Psoas muscle (tissue), 8 donors: Measurements from ENCODE around the gene SH3GL1. TPM values are rescaled to one million over a fixed set of nuclear protein-coding genes. Genes with fewer than 3 reads are reported as not detected.

Experiments used
- ATAC-seq, 4 donors: fragments of 200-7000 bp; cut with Tn5 transposase; one replicate each; pipeline ENCODE4 v1.9.1; 2020; ENCODE audit warnings: moderate library complexity in 3 of 4, mild to moderate bottlenecking in 2 of 4
- DNase-seq, 2 donors: peaks; one replicate each; pipeline ENCODE4 v3.0.0-alpha.2; 2020
- H3K27ac ChIP-seq: fragments of 200-600 bp; one replicate; pipeline ENCODE4 v1.8.0; 2022
- H3K27me3 ChIP-seq, 3 donors: fragments of 200-600 bp in 1 of 3; one replicate each; pipeline versions ENCODE4 v1.6.1 to v1.8.0; 2013 to 2022; ENCODE audit warnings: low read length in 2 of 3, mild to moderate bottlenecking in 2 of 3, moderate library complexity in 1 of 3; ENCODE audit not compliant: insufficient read depth in 3 of 3
- H3K36me3 ChIP-seq, 2 donors: fragments of 200-600 bp in 1 of 2; one replicate each; pipeline versions ENCODE4 v1.6.1 to v1.8.0; 2013 to 2022; ENCODE audit warnings: low read depth in 1 of 2, mild to moderate bottlenecking in 1 of 2, moderate library complexity in 1 of 2; ENCODE audit not compliant: insufficient read depth in 1 of 2
- H3K4me1 ChIP-seq: fragments of 200-600 bp; one replicate; pipeline ENCODE4 v1.8.0; 2022
- H3K4me3 ChIP-seq: fragments of 200-600 bp; one replicate; pipeline ENCODE4 v1.8.0; 2022; ENCODE audit warnings: mild to moderate bottlenecking
- H3K9me3 ChIP-seq: fragments of 200-600 bp; one replicate; pipeline ENCODE4 v1.8.0; 2022
- CTCF ChIP-seq: fragments of 200-600 bp; IDR thresholded peaks from one replicate; pipeline ENCODE4 v1.8.0; 2022; ENCODE audit warnings: antibody characterized with exemption
- WGBS, 3 donors: extraction: QIAGEN DNeasy Blood & Tissue Kit; methylation state at CpG; one replicate each; pipeline versions ENCODE4 v1.1.6 to v1.1.7; 2013; 5-methylcytosine and 5-hydroxymethylcytosine counted together
- intact Hi-C, 2 donors: fragments of 100-400 bp; cut with DNase I; formaldehyde crosslinking; loops; one replicate each; pipeline versions ENCODE4 v1.11.0 to v1.14.2; 2022
- polyA plus RNA-seq, 3 donors: library from polyadenylated mRNA; stranded (reverse); fragments of 200-250 nt; gene quantifications; one replicate each; pipeline ENCODE4 v1.2.3, GENCODE V29; 2013
- total RNA-seq, 4 donors: library from RNA; stranded (reverse); fragmentation: NEBNext Ultra II Directional in 2 of 4; extraction: Animal tissue kit (Norgen Biotek cat#: 25700) in 2 of 4; gene quantifications; one replicate each; pipeline versions ENCODE4 v1.2.1 to v1.2.4, GENCODE V29; 2021 to 2023
- donor health status: healthy with polysubstance abuse.
- donor health status: DM: no; HTN: no; CAD: no; lungs with moderate emphysema.
- donor health status: Bipolar disorder and iron deficiency.
- donor health status: healthy.
- donor health status: DM: yes; HTN: yes; CAD: no.
- donor health status: DM: no; HTN: no; CAD: no.
- donor health status: DM: no; HTN: no; CAD: no.
- donor health status: DM: yes; HTN: yes; CAD: no.

Gene SH3GL1
- total and polyA plus RNA-seq, 7 donors, result 16.0 to 85.6 (median 23.3) TPM

- intact Hi-C loops, result no loop called here
- Histone ChIP-seq H3K9me3 (no peaks in the 10 kb centered on the region), H3K27me3 (no peaks in the 10 kb centered on the region), H3K36me3 (peaks cover 0 to 31% of the 10 kb centered on the region in 2 donors), H3K27ac (no peak overlapping the region), H3K4me1 (no peaks in the 10 kb centered on the region), H3K4me3 (no peak overlapping the region)
- no peak for TF ChIP-seq CTCF
- WGBS, 3 donors, result 90 to 93% (median 91%) methylated on average over 9 of the region's 9 CpGs
- DNase-seq (no peak), ATAC-seq (no peak)
Measured at GRCh38 chr19:4434391-4434790, 34.0 kb upstream of the SH3GL1 start.

- DNase-seq (no peak), ATAC-seq (no peak)
- peaks cover 0 to 36% of the 10 kb centered on the region in 2 donors for H3K36me3 ChIP-seq
- no peaks in the 10 kb centered on the region for H3K27me3 ChIP-seq
- intact Hi-C loops, result no loop called here
- H3K4me1 ChIP-seq, result no peaks in the 10 kb centered on the region
- H3K27ac ChIP-seq, result no peak overlapping the region
- no peak overlapping the region for H3K4me3 ChIP-seq
- no peaks in the 10 kb centered on the region for H3K9me3 ChIP-seq
- WGBS, 3 donors, result 95 to 96% (median 95%) methylated on average over 26 to 28 of the region's 28 CpGs
- no peak for TF ChIP-seq CTCF
Measured at GRCh38 chr19:4432918-4433506, 32.7 kb upstream of the SH3GL1 start.

- Histone ChIP-seq H3K27ac (no peak overlapping the region), H3K9me3 (no peaks in the 10 kb centered on the region), H3K4me3 (no peak overlapping the region), H3K27me3 (no peaks in the 10 kb centered on the region), H3K36me3 (peaks cover 0 to 36% of the 10 kb centered on the region in 2 donors), H3K4me1 (no peaks in the 10 kb centered on the region)
- TF ChIP-seq CTCF, result no peak
- DNase-seq, result no peak
- no peak for ATAC-seq
- intact Hi-C loops, result no loop called here
- 86 to 90% (median 89%) methylated on average over 26 of the region's 26 CpGs for WGBS, 3 donors
Measured at GRCh38 chr19:4431808-4432674, 31.7 kb upstream of the SH3GL1 start.

- Histone ChIP-seq H3K4me3 (no peak overlapping the region), H3K4me1 (no peaks in the 10 kb centered on the region), H3K9me3 (no peaks in the 10 kb centered on the region), H3K27me3 (no peaks in the 10 kb centered on the region), H3K36me3 (peaks cover 0 to 36% of the 10 kb centered on the region in 2 donors), H3K27ac (no peak overlapping the region)
- 86 to 87% (median 86%) methylated on average over 9 of the region's 9 CpGs for WGBS, 3 donors
- DNase-seq (no peak), ATAC-seq (no peak)
- intact Hi-C loops, result no loop called here
- no peak for TF ChIP-seq CTCF
Measured at GRCh38 chr19:4431296-4431695, 30.9 kb upstream of the SH3GL1 start.
